Measurements from ENCODE around the gene MRPS15.

DNA sequence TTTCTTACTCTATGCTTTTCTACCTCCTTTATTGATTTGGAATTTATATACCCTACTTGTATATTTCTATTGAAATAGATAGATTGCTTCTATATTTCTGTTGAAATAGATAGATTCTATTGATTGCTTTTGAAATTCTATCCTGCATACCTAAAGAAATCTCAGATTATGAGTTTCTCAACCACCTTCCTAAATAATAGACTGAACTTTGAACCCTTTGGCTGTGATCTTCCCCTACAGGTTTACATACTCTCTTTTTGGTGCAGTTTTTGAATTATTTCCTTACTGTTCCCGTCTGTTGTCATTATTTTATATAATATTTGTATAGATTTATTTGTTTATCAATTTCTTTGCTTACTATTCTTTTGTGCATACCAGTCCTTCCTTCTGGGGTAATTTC, 39.0 kb upstream of the MRPS15 start:
- TF ChIP-seq, protein P1, sequence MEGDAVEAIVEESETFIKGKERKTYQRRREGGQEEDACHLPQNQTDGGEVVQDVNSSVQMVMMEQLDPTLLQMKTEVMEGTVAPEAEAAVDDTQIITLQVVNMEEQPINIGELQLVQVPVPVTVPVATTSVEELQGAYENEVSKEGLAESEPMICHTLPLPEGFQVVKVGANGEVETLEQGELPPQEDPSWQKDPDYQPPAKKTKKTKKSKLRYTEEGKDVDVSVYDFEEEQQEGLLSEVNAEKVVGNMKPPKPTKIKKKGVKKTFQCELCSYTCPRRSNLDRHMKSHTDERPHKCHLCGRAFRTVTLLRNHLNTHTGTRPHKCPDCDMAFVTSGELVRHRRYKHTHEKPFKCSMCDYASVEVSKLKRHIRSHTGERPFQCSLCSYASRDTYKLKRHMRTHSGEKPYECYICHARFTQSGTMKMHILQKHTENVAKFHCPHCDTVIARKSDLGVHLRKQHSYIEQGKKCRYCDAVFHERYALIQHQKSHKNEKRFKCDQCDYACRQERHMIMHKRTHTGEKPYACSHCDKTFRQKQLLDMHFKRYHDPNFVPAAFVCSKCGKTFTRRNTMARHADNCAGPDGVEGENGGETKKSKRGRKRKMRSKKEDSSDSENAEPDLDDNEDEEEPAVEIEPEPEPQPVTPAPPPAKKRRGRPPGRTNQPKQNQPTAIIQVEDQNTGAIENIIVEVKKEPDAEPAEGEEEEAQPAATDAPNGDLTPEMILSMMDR (IDR thresholded peaks at IDR 0.05): no peak
- no peak for TF ChIP-seq POLR2A (IDR thresholded peaks at IDR 0.05)
- no peak for TF ChIP-seq EP300 (IDR thresholded peaks at IDR 0.05)
